HepG2 (cell line): Measurements from ENCODE around the gene POMT2. TPM values are rescaled to one million over a fixed set of nuclear protein-coding genes. Genes with fewer than 3 reads are reported as not detected.

Experiments
- ATAC-seq: fragments of 200-7000 bp; cut with Tn5 transposase; 3 replicates; pipeline ENCODE4 v1.9.1; 2020; ENCODE audit warnings: mild to moderate bottlenecking, moderate library complexity
- BruUV-seq: library from RNA; stranded (reverse); fragments of 400-500 nt; replicated peaks from 2 replicates; lab custom pipeline; 2021; lab: Mats Ljungman, UMichigan
- CTCF ChIA-PET: fragments of 300-600 bp; formaldehyde crosslinking; extraction: SDS; loops from one replicate; lab custom pipeline; 2021; ENCODE audit warnings: low total read pairs, inconsistent platforms, low intra/inter-chr PET ratio; lab: Yijun Ruan, JAX
- POLR2A ChIA-PET: fragments of 350-600 bp; sonication (Branson Sonifier 250); formaldehyde crosslinking; loops from one replicate; lab custom pipeline; 2020; ENCODE audit warnings: antibody characterized with exemption, inconsistent platforms; lab: Yijun Ruan, JAX
- DNase-seq: peaks from one replicate; pipeline ENCODE4 v3.0.0-alpha.2; 2015; ENCODE audit warnings: low spot score
- FAIRE-seq: peaks from 3 replicates; lab custom pipeline; 2011; peaks lifted over from hg19 to GRCh38; lab: Jason Lieb, UNC
- H2AFZ ChIP-seq: one replicate; pipeline ENCODE4 v1.6.1; 2011; ENCODE audit warnings: low read length, inconsistent platforms
- H3K27ac ChIP-seq: fragments of 300-600 bp; 3 replicates; pipeline ENCODE4 v1.8.0; 2011; ENCODE audit warnings: mixed run types, mild to moderate bottlenecking, mixed read lengths, low read length, inconsistent platforms; ENCODE audit not compliant: insufficient read depth; ENCODE audit errors: extremely low read length
- H3K27me3 ChIP-seq, 2 experiments: fragments of 200-600 bp in 1 of 2; 2 replicates in 1 of 2; 3 replicates in 1 of 2; pipeline versions ENCODE4 v1.6.0 to v1.8.0; 2011; ENCODE audit warnings: low read length in 2 of 2, mild to moderate bottlenecking in 2 of 2, moderate library complexity in 2 of 2, inconsistent platforms in 1 of 2; ENCODE audit not compliant: insufficient read depth in 2 of 2, control insufficient read depth in 1 of 2
- H3K36me3 ChIP-seq, 2 experiments: fragments of 200-600 bp in 1 of 2; replicated peaks in 1 of 2; 2 replicates in 1 of 2; 3 replicates in 1 of 2; pipeline versions ENCODE4 v1.5.1 to v1.8.0; 2011; ENCODE audit warnings: low read length in 2 of 2, inconsistent platforms in 1 of 2; ENCODE audit not compliant: insufficient read depth in 2 of 2, control insufficient read depth in 1 of 2
- H3K4me1 ChIP-seq: 2 replicates; pipeline ENCODE4 v1.5.1; 2012; ENCODE audit warnings: low read length, inconsistent platforms; ENCODE audit not compliant: insufficient read depth
- H3K4me2 ChIP-seq: 2 replicates; pipeline ENCODE4 v1.6.0; 2011; ENCODE audit warnings: low read depth, low read length, inconsistent platforms
- H3K4me3 ChIP-seq, 3 experiments: fragments of 200-600 bp in 1 of 3; sonication (generic), shearing (Covaris generic) in 1 of 3; replicated peaks in 1 of 3; 2 replicates each; pipeline ENCODE4 v1.5.1; 2011 to 2016; ENCODE audit warnings: low read length in 3 of 3, inconsistent platforms in 2 of 3, low read depth in 2 of 3, mild to moderate bottlenecking in 2 of 3, control low read depth in 1 of 3, mixed read lengths in 1 of 3; ENCODE audit not compliant: insufficient read depth in 1 of 3
- H3K79me2 ChIP-seq: one replicate; pipeline ENCODE4 v1.6.1; 2011; ENCODE audit warnings: low read length, inconsistent platforms; ENCODE audit not compliant: insufficient read depth
- H3K9ac ChIP-seq: 2 replicates; pipeline ENCODE4 v1.6.0; 2011; ENCODE audit warnings: mild to moderate bottlenecking, low read depth, low read length, inconsistent platforms; ENCODE audit not compliant: insufficient read depth
- H3K9me3 ChIP-seq: 2 replicates; pipeline ENCODE4 v1.5.1; 2012; ENCODE audit warnings: mild to moderate bottlenecking, low read length
- H4K20me1 ChIP-seq: 2 replicates; pipeline ENCODE4 v1.6.0; 2011; ENCODE audit warnings: inconsistent platforms, mild to moderate bottlenecking, low read length, moderate library complexity; ENCODE audit not compliant: insufficient read depth
- CHCHD3 ChIP-seq: sonication (generic); formaldehyde crosslinking; IDR thresholded peaks from 2 replicates; pipeline ENCODE4 v1.8.0; 2022; ENCODE audit warnings: mild to moderate bottlenecking, missing genetic modification reagents, moderate library complexity
- CREB1 ChIP-seq, 2 experiments: fragments of 450-650 bp in 1 of 2; IDR thresholded peaks; 2 replicates each; pipeline ENCODE4 v1.6.1; 2016 to 2017; ENCODE audit warnings: control low read depth in 1 of 2, mild to moderate bottlenecking in 1 of 2, missing compliant biosample characterization in 1 of 2, missing genetic modification characterization in 1 of 2
- FOXP1 ChIP-seq, 2 experiments: fragments of 450-650 bp in 1 of 2; IDR thresholded peaks; 2 replicates each; pipeline ENCODE4 v1.6.1; 2017 to 2018; ENCODE audit warnings: antibody characterized with exemption in 1 of 2
- HIVEP1 ChIP-seq: sonication (generic); formaldehyde crosslinking; IDR thresholded peaks from 2 replicates; pipeline ENCODE4 v1.4.0; 2020; ENCODE audit warnings: mild to moderate bottlenecking, missing genetic modification reagents
- JARID2 ChIP-seq: sonication (generic); formaldehyde crosslinking; IDR thresholded peaks from 2 replicates; pipeline ENCODE4 v1.8.1; 2023; ENCODE audit warnings: missing genetic modification reagents, inconsistent platforms; ENCODE audit not compliant: insufficient replicate concordance
- MAFG ChIP-seq: sonication (generic); formaldehyde crosslinking; IDR thresholded peaks from 2 replicates; pipeline ENCODE4 v1.5.1; 2020; ENCODE audit warnings: mild to moderate bottlenecking, missing genetic modification reagents
- MIER2 ChIP-seq: IDR thresholded peaks from 2 replicates; pipeline ENCODE4 v1.6.1; 2016; ENCODE audit warnings: missing biosample characterization, missing genetic modification reagents
- REL ChIP-seq: sonication (generic); formaldehyde crosslinking; conservative IDR thresholded peaks from 2 replicates; pipeline ENCODE4 v1.8.0; 2022; ENCODE audit warnings: mild to moderate bottlenecking, missing genetic modification reagents, moderate library complexity
- RNF2 ChIP-seq: fragments of 450-650 bp; conservative IDR thresholded peaks from 2 replicates; pipeline ENCODE4 v1.6.1; 2016; ENCODE audit warnings: low read depth
- SP140L ChIP-seq: sonication (generic); formaldehyde crosslinking; IDR thresholded peaks from 2 replicates; pipeline ENCODE4 v1.4.0; 2020; ENCODE audit warnings: missing genetic modification reagents, borderline replicate concordance
- YY1 ChIP-seq: IDR thresholded peaks from 2 replicates; pipeline ENCODE4 v1.6.1; 2011; ENCODE audit warnings: low read length, low read depth, moderate library complexity, mild to moderate bottlenecking; ENCODE audit not compliant: insufficient read depth, insufficient replicate concordance
- ZNF260 ChIP-seq: sonication (generic); formaldehyde crosslinking; IDR thresholded peaks from 2 replicates; pipeline ENCODE4 v1.4.0; 2020; ENCODE audit warnings: missing genetic modification reagents, low read depth, mild to moderate bottlenecking, borderline replicate concordance
- ZNF577 ChIP-seq: sonication (generic); formaldehyde crosslinking; IDR thresholded peaks from 2 replicates; pipeline ENCODE4 v1.4.0; 2020; ENCODE audit warnings: mild to moderate bottlenecking, low read depth, missing genetic modification reagents, borderline replicate concordance
- ZNF615 ChIP-seq: sonication (generic); formaldehyde crosslinking; IDR thresholded peaks from 2 replicates; pipeline ENCODE4 v1.5.0; 2020; ENCODE audit warnings: mild to moderate bottlenecking, missing genetic modification reagents, borderline replicate concordance
- WGBS: methylation state at CpG from one replicate; pipeline ENCODE4 v1.1.6; 2017; ENCODE audit warnings: low lambda C conversion rate; 5-methylcytosine and 5-hydroxymethylcytosine counted together
- in situ Hi-C: cut with HindIII; loops from 2 replicates; pipeline ENCODE4 v1.10.0; 2017; ENCODE audit warnings: low pct_unique_long_range_greater_than_20kb; ENCODE audit not compliant: extremely low pct_ligation_motif_present
- intact Hi-C: fragments of 100-400 bp; cut with micrococcal nuclease; formaldehyde crosslinking; loops from one replicate; pipeline ENCODE4 v1.10.0; 2022; ENCODE audit not compliant: unreplicated experiment
- polyA plus RNA-seq, 8 experiments: library from polyadenylated mRNA; depleted of rRNA in 3 of 8; stranded (reverse) in 7 of 8; unstranded in 1 of 8; fragments of >200 nt; fragmentation: Illumina TruSeq in 4 of 8; extraction: Trizol in 4 of 8; gene quantifications; 2 replicates each; pipeline versions ENCODE4 v1.2.1 to v1.2.3, GENCODE V29; 2011 to 2016; ENCODE audit warnings: low read depth in 4 of 8, missing spikeins in 1 of 8, mixed read lengths in 1 of 8; ENCODE audit not compliant: insufficient read depth in 1 of 8
- total RNA-seq, 5 experiments: library from RNA; depleted of rRNA; stranded (reverse); fragments of >200 nt; fragmentation: Illumina TruSeq; extraction: Trizol; gene quantifications; 2 replicates each; pipeline ENCODE4 v1.2.3, GENCODE V29; 2016; ENCODE audit warnings: low read depth in 1 of 5
- TF ChIP-seq, protein P1 (sequence below): sonication (generic); formaldehyde crosslinking; IDR thresholded peaks from 2 replicates; pipeline ENCODE4 v1.8.1; 2023; ENCODE audit warnings: mild to moderate bottlenecking, missing genetic modification reagents, borderline replicate concordance
- TF ChIP-seq, protein P2 (sequence below): sonication (generic); formaldehyde crosslinking; IDR thresholded peaks from 2 replicates; pipeline ENCODE4 v1.4.0; 2020; ENCODE audit warnings: missing genetic modification reagents
- TF ChIP-seq, protein P3 (sequence below): sonication (generic); formaldehyde crosslinking; IDR thresholded peaks from 2 replicates; pipeline ENCODE4 v1.4.0; 2020; ENCODE audit warnings: missing genetic modification reagents, borderline replicate concordance
- TF ChIP-seq, protein P4 (sequence below): sonication (generic); formaldehyde crosslinking; IDR thresholded peaks from 2 replicates; pipeline ENCODE4 v1.5.0; 2020; ENCODE audit warnings: mild to moderate bottlenecking, low read depth, missing genetic modification reagents, borderline replicate concordance

POMT2 gene
- total and polyA plus RNA-seq, 2 of the 13 experiments (the other 11 are each of a cell fraction or from before 2014, with no cell fraction given), result 15.3 to 15.9 TPM

DNA sequence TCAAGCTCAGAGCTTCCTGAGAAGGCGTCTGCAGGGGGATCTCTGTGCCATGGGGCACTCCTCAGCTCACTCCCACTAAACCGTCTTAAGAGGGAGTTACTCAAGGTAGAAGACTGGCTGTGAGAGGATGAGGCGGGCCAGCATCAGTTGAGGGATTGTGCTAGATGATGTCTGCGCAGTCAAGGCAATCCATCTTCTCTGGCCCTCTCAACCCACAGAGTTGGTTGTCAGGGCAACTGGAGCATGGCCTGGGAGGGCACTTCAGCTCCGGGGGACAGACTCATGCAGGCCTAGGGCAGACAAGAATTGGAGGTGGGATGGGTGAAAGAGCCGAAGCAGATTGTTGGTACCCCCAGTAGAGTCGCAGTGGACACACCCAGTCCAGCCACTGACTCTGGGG, 9.2 kb upstream of the POMT2 start (continued):
- TF ChIP-seq, protein P1, sequence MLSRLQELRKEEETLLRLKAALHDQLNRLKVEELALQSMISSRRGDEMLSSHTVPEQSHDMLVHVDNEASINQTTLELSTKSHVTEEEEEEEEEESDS (CRISPR knock-in tag), result no peak
- TF ChIP-seq, protein P2, sequence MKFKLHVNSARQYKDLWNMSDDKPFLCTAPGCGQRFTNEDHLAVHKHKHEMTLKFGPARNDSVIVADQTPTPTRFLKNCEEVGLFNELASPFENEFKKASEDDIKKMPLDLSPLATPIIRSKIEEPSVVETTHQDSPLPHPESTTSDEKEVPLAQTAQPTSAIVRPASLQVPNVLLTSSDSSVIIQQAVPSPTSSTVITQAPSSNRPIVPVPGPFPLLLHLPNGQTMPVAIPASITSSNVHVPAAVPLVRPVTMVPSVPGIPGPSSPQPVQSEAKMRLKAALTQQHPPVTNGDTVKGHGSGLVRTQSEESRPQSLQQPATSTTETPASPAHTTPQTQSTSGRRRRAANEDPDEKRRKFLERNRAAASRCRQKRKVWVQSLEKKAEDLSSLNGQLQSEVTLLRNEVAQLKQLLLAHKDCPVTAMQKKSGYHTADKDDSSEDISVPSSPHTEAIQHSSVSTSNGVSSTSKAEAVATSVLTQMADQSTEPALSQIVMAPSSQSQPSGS (CRISPR knock-in tag), result no peak
- TF ChIP-seq MAFG (CRISPR knock-in tag), result no peak
- TF ChIP-seq MIER2 (CRISPR knock-in tag), result no peak
- no peak for TF ChIP-seq CREB1 (IDR thresholded peaks at IDR 0.05)
- TF ChIP-seq CREB1 (CRISPR knock-in tag; IDR thresholded peaks at IDR 0.05), result no peak
- TF ChIP-seq ZNF615 (CRISPR knock-in tag), result no peak

DNA sequence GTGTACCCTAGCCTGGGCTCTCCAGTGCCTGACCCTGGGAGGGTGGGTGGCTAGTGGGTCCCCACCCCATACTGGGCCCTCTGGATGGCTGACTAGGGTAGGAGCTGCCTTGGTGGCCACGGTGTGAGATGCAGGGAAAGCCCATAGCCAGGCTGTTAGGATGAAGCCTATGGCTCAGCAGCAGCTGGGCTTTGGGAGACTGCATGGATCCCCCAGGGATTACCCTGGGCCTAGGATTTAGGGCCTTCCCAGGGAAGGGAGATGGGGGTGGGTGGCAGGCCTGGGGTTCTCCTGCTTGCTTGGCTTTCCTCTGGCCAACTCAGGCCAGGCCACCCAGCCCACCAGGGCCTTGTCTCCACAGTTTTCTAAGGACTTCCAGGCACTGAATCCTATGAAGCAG, 6.4 kb upstream of the POMT2 start:
- no peak overlapping the region for H3K4me3 ChIP-seq
- in situ Hi-C loops (no loop called here), intact Hi-C loops (no loop called here)
- ChIA-PET CTCF (no interaction called here), POLR2A (no interaction called here)
- DNase-seq (no peak), FAIRE-seq (no peak), ATAC-seq (no peak; the same call in 2 of the 3 replicates)
- H3K4me1 ChIP-seq, result peaks cover 37% of the 10 kb centered on the region
- BruUV-seq, result no TSS peak
- no peak overlapping the region for H3K27ac ChIP-seq
- WGBS, result no CpG with 5 or more reads among the region's 1 CpG
- H3K9me3 ChIP-seq, result no peaks in the 10 kb centered on the region
- H3K9ac ChIP-seq, result no peak overlapping the region
- no peaks in the 10 kb centered on the region for H4K20me1 ChIP-seq
- no peaks in the 10 kb centered on the region for H3K36me3 ChIP-seq
- H3K79me2 ChIP-seq, result peaks cover 7% of the 10 kb centered on the region
- H3K27me3 ChIP-seq, result no peaks in the 10 kb centered on the region
- H3K4me2 ChIP-seq, result no peak overlapping the region
- H2AFZ ChIP-seq, result no peak overlapping the region
- TF ChIP-seq JARID2 (CRISPR knock-in tag) (no peak), HIVEP1 (CRISPR knock-in tag) (no peak), RNF2 (no peak), YY1 (no peak), ZNF577 (CRISPR knock-in tag) (no peak), CHCHD3 (CRISPR knock-in tag) (no peak), SP140L (CRISPR knock-in tag) (no peak), MAFG (CRISPR knock-in tag) (no peak), REL (CRISPR knock-in tag) (no peak), FOXP1 (IDR thresholded peaks at IDR 0.05) (no peak), FOXP1 (CRISPR knock-in tag; IDR thresholded peaks at IDR 0.05) (no peak), ZNF260 (CRISPR knock-in tag) (no peak)
- TF ChIP-seq, protein P3, sequence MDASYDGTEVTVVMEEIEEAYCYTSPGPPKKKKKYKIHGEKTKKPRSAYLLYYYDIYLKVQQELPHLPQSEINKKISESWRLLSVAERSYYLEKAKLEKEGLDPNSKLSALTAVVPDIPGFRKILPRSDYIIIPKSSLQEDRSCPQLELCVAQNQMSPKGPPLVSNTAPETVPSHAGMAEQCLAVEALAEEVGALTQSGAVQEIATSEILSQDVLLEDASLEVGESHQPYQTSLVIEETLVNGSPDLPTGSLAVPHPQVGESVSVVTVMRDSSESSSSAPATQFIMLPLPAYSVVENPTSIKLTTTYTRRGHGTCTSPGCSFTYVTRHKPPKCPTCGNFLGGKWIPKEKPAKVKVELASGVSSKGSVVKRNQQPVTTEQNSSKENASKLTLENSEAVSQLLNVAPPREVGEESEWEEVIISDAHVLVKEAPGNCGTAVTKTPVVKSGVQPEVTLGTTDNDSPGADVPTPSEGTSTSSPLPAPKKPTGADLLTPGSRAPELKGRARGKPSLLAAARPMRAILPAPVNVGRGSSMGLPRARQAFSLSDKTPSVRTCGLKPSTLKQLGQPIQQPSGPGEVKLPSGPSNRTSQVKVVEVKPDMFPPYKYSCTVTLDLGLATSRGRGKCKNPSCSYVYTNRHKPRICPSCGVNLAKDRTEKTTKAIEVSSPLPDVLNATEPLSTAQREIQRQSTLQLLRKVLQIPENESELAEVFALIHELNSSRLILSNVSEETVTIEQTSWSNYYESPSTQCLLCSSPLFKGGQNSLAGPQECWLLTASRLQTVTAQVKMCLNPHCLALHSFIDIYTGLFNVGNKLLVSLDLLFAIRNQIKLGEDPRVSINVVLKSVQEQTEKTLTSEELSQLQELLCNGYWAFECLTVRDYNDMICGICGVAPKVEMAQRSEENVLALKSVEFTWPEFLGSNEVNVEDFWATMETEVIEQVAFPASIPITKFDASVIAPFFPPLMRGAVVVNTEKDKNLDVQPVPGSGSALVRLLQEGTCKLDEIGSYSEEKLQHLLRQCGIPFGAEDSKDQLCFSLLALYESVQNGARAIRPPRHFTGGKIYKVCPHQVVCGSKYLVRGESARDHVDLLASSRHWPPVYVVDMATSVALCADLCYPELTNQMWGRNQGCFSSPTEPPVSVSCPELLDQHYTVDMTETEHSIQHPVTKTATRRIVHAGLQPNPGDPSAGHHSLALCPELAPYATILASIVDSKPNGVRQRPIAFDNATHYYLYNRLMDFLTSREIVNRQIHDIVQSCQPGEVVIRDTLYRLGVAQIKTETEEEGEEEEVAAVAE (CRISPR knock-in tag), result no peak
- TF ChIP-seq, protein P4, sequence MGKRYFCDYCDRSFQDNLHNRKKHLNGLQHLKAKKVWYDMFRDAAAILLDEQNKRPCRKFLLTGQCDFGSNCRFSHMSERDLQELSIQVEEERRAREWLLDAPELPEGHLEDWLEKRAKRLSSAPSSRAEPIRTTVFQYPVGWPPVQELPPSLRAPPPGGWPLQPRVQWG (CRISPR knock-in tag), result no peak
